K562 (cell line): ENCODE measurements around the gene SPINK4. TPM values are rescaled to one million over a fixed set of nuclear protein-coding genes. Genes with fewer than 3 reads are reported as not detected.

Experiments
- BCLAF1 ChIP-seq, 2 experiments: fragments of 450-650 bp in 1 of 2; IDR thresholded peaks; 2 replicates each; pipeline ENCODE4 v1.6.1; 2011 to 2017; ENCODE audit warnings: low read depth in 2 of 2, antibody characterized with exemption in 1 of 2, borderline replicate concordance in 1 of 2, low read length in 1 of 2, mild to moderate bottlenecking in 1 of 2, mixed read lengths in 1 of 2; ENCODE audit not compliant: control insufficient read depth in 1 of 2
- CEBPB ChIP-seq: fragments of 450-650 bp; IDR thresholded peaks from 2 replicates; pipeline ENCODE4 v1.6.1; 2016; ENCODE audit warnings: missing genetic modification characterization, missing compliant biosample characterization
- ELF1 ChIP-seq: fragments of 200-800 bp; sonication (Bioruptor generic); IDR thresholded peaks from 2 replicates; pipeline ENCODE4 v1.6.1; 2016; ENCODE audit warnings: missing genetic modification characterization, missing compliant biosample characterization
- FOXP1 ChIP-seq: sonication (generic); formaldehyde crosslinking; IDR thresholded peaks from 2 replicates; pipeline ENCODE4 v1.8.0; 2022; ENCODE audit warnings: mild to moderate bottlenecking, missing genetic modification reagents
- GTF2E2 ChIP-seq: fragments of 200-800 bp; sonication (Bioruptor generic); IDR thresholded peaks from 2 replicates; pipeline ENCODE4 v1.6.1; 2016; ENCODE audit warnings: missing genetic modification characterization, missing compliant biosample characterization
- KLF1 ChIP-seq: fragments of 450-650 bp; IDR thresholded peaks from 2 replicates; pipeline ENCODE4 v1.6.1; 2016; ENCODE audit warnings: missing genetic modification characterization, missing compliant biosample characterization
- RBM14 ChIP-seq: fragments of 200-400 bp; formaldehyde crosslinking; IDR thresholded peaks from 2 replicates; pipeline ENCODE4 v1.6.1; 2018; ENCODE audit warnings: low read depth, mild to moderate bottlenecking, low read length, moderate library complexity, borderline replicate concordance; ENCODE audit not compliant: insufficient read depth
- SREBF1 ChIP-seq: fragments of 150-350 bp; IDR thresholded peaks from 2 replicates; pipeline ENCODE4 v1.6.1; 2014; ENCODE audit warnings: antibody characterized with exemption, low read depth, low read length, borderline replicate concordance
- UBTF ChIP-seq, 2 experiments: IDR thresholded peaks; 2 replicates each; pipeline ENCODE4 v1.6.1; 2012; ENCODE audit warnings: improper control_type of control experiment in 2 of 2, low read depth in 2 of 2, low read length in 2 of 2, borderline replicate concordance in 1 of 2
- ZNF280A ChIP-seq: fragments of 450-650 bp; IDR thresholded peaks from 2 replicates; pipeline ENCODE4 v1.6.1; 2018; ENCODE audit warnings: mild to moderate bottlenecking, low read depth; ENCODE audit not compliant: partially characterized antibody
- ZNF384 ChIP-seq: IDR thresholded peaks from 2 replicates; pipeline ENCODE4 v1.6.1; 2012; ENCODE audit warnings: low read depth, low read length, improper control_type of control experiment
- ZNF707 ChIP-seq: fragments of 250-450 bp; sonication (Bioruptor Pico); conservative IDR thresholded peaks from 2 replicates; pipeline ENCODE4 v1.8.0; 2022; ENCODE audit warnings: inconsistent platforms, mild to moderate bottlenecking, moderate library complexity
- ZNF77 ChIP-seq: fragments of 250-450 bp; sonication (Bioruptor Pico); IDR thresholded peaks from 2 replicates; pipeline ENCODE4 v1.5.0; 2020
- polyA plus RNA-seq, 8 experiments: library from polyadenylated mRNA; depleted of rRNA in 4 of 8; stranded (reverse) in 5 of 8; unstranded in 3 of 8; fragments of >200 nt; fragmentation: Nextera tagmentation in 2 of 8; fragmentation: Illumina TruSeq in 1 of 8; extraction: Ambion mirVana in 2 of 8; extraction: Trizol in 1 of 8; gene quantifications; 2 replicates each; pipeline versions ENCODE4 v1.2.1 to v1.2.3, GENCODE V29; 2011 to 2014; ENCODE audit warnings: inconsistent platforms in 1 of 8, missing spikeins in 1 of 8
- total RNA-seq, 7 experiments: library from RNA; depleted of rRNA in 6 of 7; stranded (reverse); fragments of >200 nt in 6 of 7; fragmentation: Illumina TruSeq in 2 of 7; extraction: Trizol in 2 of 7; gene quantifications; 2 replicates each; pipeline versions ENCODE4 v1.2.1 to v1.2.3, GENCODE V29; 2011 to 2021; ENCODE audit warnings: low replicate concordance in 1 of 7
- TF ChIP-seq, protein P1 (sequence below): fragments of 250-450 bp; sonication (Bioruptor Pico); IDR thresholded peaks from 2 replicates; pipeline ENCODE4 v1.5.0; 2022; ENCODE audit warnings: mild to moderate bottlenecking
- TF ChIP-seq, protein P2 (sequence below): fragments of 250-450 bp; sonication (Bioruptor Pico); IDR thresholded peaks from 2 replicates; pipeline ENCODE4 v1.8.0; 2022; ENCODE audit warnings: moderate library complexity, mild to moderate bottlenecking, inconsistent platforms

SPINK4 gene
- total and polyA plus RNA-seq, 9 of the 15 experiments (the other 6 are each of a cell fraction or from before 2014, with no cell fraction given) = 0.74 to 5.5 (median 2.1) TPM; not detected in 2

GRCh38 chr9:33239921-33240320 is at the start of gene SPINK4 (continued):
- no peak for TF ChIP-seq BCLAF1 (IDR thresholded peaks at IDR 0.05; ENCODE audit: borderline replicate concordance in 1 of 2, control insufficient read depth in 1 of 2, low read depth in 2 of 2, low read length in 1 of 2)
- TF ChIP-seq, protein P1, sequence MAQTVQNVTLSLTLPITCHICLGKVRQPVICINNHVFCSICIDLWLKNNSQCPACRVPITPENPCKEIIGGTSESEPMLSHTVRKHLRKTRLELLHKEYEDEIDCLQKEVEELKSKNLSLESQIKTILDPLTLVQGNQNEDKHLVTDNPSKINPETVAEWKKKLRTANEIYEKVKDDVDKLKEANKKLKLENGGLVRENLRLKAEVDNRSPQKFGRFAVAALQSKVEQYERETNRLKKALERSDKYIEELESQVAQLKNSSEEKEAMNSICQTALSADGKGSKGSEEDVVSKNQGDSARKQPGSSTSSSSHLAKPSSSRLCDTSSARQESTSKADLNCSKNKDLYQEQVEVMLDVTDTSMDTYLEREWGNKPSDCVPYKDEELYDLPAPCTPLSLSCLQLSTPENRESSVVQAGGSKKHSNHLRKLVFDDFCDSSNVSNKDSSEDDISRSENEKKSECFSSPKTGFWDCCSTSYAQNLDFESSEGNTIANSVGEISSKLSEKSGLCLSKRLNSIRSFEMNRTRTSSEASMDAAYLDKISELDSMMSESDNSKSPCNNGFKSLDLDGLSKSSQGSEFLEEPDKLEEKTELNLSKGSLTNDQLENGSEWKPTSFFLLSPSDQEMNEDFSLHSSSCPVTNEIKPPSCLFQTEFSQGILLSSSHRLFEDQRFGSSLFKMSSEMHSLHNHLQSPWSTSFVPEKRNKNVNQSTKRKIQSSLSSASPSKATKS (CRISPR knock-in tag) = no peak
- TF ChIP-seq KLF1 (tag) = no peak
- TF ChIP-seq RBM14 = no peak
- no peak for TF ChIP-seq SREBF1
- no peak for TF ChIP-seq ZNF77 (CRISPR knock-in tag)
- TF ChIP-seq, protein P2, sequence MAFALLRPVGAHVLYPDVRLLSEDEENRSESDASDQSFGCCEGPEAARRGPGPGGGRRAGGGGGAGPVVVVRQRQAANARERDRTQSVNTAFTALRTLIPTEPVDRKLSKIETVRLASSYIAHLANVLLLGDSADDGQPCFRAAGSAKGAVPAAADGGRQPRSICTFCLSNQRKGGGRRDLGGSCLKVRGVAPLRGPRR (CRISPR knock-in tag) = no peak
- TF ChIP-seq ZNF280A = no peak
- no peak for TF ChIP-seq ZNF384
- TF ChIP-seq ZNF707 (CRISPR knock-in tag) = no peak
- TF ChIP-seq FOXP1 (CRISPR knock-in tag) = no peak
- TF ChIP-seq GTF2E2 (tag) = no peak
- TF ChIP-seq UBTF (IDR thresholded peaks at IDR 0.05; ENCODE audit: borderline replicate concordance in 1 of 2, low read depth in 2 of 2, low read length in 2 of 2) = no peak
- peak; percentile 49 for TF ChIP-seq ELF1
- TF ChIP-seq CEBPB (tag) = no peak
